Activated naive CD4-positive, alpha-beta T cell treated with anti-CD3 and anti-CD28 coated beads, Interleukin-2, amount 10 ng/mL, durations not matched to agents 7 days and 5 days (primary cell): ENCODE data around the gene HOXC11.

Experiments used
- CTCF ChIA-PET: fragments of 350-600 bp; sonication (Branson Sonifier 250); formaldehyde crosslinking; loops from one replicate; lab custom pipeline; 2021; ENCODE audit warnings: antibody characterized with exemption; lab: Charles Lee
- DNase-seq: peaks from one replicate; pipeline ENCODE4 v3.0.0-alpha.2; 2020
- H3K27ac Mint-ChIP-seq: one replicate; pipeline ENCODE4 v1.8.0; 2021; ENCODE audit warnings: mild to moderate bottlenecking, moderate library complexity, mixed read lengths
- H3K27me3 Mint-ChIP-seq: one replicate; pipeline ENCODE4 v1.8.0; 2021; ENCODE audit warnings: mild to moderate bottlenecking, mixed read lengths
- H3K36me3 Mint-ChIP-seq: one replicate; pipeline ENCODE4 v1.8.0; 2021; ENCODE audit warnings: mixed read lengths
- H3K4me1 Mint-ChIP-seq: one replicate; pipeline ENCODE4 v1.8.0; 2021; ENCODE audit warnings: mixed read lengths
- H3K4me3 Mint-ChIP-seq: one replicate; pipeline ENCODE4 v1.8.0; 2021; ENCODE audit warnings: mild to moderate bottlenecking, moderate library complexity, mixed read lengths
- H3K9me3 Mint-ChIP-seq: one replicate; pipeline ENCODE4 v1.8.0; 2021; ENCODE audit warnings: mixed read lengths

The HOXC11 gene

DNA sequence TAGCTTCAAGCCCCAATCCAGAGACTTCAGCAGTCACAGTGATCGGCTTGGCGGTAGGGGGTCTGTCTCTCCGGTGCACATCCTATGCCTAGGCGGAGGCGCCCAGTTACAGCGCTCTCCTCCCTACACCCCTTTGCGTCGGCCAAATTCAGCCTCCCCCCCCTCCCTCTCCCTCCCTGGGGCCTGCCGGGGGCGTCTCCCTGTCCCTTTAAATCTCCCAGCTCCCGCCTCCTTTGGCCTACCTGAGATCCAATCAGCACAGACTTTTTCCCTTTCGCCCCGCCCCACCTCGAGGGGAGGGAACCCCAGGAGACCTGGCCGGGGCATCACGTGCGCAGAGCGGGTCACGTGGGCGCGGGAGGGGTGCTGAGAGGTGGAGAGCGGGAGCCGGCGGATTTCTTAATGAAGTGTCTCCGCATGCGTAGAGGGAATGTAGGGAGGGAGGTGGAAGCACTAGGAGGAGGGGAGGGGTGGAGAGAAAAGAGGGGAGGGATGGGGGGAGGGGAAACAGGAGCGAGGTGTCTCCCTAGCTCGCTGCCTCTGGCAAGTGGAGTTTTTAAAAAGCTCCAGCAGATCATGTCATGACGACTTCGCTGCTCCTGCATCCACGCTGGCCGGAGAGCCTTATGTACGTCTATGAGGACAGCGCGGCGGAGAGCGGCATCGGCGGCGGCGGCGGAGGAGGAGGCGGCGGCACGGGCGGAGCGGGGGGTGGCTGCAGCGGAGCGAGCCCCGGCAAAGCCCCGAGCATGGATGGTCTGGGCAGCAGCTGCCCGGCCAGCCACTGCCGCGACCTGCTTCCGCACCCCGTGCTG is 34.4 kb upstream of the HOXC11 start, which contains the start of gene HOXC13:
Gene HOXC13 (plus strand): TSS at position 506 of the 815 bp plus-strand sequence. CDS start 76 bp downstream, at position 582.
- CTCF ChIA-PET: interaction anchor here (1.5 kb wide), 1 partner anchor 16 kb away, joined by 3 read pairs; the partner anchor contains the start of gene HOXC12
- peaks cover 100% of the 10 kb centered on the region for H3K27me3 Mint-ChIP-seq
- DNase-seq: no peak
- H3K4me3 Mint-ChIP-seq: peak within 1 kb of the TSS; percentile 6
- H3K9me3 Mint-ChIP-seq: no peaks in the 10 kb centered on the region
- no peaks in the 10 kb centered on the region for H3K4me1 Mint-ChIP-seq
- H3K36me3 Mint-ChIP-seq: peaks cover 1% of the 10 kb centered on the region
- peak within 1 kb of the TSS; percentile 50 for H3K27ac Mint-ChIP-seq

DNA sequence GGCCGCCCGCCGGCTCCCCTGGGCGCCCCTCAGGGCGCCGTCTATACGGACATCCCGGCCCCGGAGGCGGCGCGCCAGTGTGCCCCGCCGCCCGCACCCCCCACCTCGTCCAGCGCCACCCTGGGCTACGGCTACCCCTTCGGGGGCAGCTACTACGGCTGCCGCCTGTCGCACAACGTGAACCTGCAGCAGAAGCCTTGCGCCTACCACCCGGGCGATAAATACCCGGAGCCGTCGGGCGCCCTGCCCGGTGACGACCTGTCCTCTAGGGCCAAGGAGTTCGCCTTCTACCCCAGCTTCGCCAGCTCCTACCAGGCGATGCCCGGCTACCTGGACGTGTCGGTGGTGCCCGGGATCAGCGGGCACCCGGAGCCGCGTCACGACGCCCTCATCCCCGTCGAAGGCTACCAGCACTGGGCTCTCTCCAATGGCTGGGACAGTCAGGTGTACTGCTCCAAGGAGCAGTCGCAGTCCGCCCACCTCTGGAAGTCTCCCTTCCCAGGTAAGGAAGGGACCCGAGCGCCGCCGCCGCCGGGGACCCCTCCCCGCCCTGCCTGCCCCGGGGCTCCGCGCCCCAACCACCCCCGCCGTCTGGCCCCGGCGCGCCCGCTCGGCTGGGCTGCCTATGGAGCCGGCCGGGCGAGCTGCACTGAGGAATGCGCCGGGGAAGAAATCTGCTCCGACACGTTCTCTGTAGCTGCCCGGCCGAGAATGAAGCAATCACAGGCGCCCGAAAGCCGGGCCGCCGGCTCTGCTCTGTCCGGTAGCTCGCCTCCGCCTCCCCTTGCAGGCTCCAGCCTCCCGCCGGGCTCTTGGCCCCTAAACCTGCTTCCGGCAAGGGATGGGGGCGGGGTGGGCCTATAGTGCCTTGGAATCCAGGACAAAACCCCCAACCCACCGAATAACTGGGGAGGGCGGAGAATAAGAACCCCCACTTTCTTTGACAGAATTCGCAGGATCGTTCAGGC is 33.5 kb upstream of the HOXC11 start:
- peaks cover 100% of the 10 kb centered on the region for H3K27me3 Mint-ChIP-seq
- peaks cover 1% of the 10 kb centered on the region for H3K36me3 Mint-ChIP-seq
- CTCF ChIA-PET: no interaction called here

DNA sequence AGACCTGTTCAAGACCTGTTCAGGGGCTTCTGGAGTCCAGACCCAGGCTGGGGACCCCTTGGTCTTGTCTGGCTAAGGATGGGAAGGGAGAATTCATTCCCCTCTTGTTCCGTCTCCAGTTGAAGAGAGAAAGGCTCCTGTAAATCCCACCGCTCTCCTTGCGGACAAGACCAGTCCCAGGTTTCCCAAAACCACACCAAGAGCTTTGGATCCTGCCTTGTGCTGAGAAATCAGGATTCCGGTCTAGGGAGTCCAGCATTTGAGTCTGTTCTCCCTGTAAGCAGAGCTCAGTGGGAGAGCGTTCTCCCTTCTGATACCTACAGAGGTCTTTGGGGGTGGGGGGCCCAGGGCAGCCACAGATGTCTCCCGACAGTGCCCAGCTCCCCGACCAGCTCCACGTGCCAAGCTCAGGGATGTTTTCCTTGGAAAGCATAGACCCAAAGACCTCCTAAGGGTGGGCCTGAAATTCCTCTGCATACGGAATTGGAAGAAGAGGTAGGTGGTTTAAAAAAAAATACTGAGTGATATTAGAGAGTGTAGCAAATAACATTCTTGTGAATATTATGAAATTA is 32.4 kb upstream of the HOXC11 start:
- DNase-seq: no peak
- CTCF ChIA-PET: interaction anchor here (0.6 kb wide), 1 partner anchor 10 kb away, joined by 3 read pairs; no protein-coding TSS in a partner anchor
- no peak overlapping the region for H3K27ac Mint-ChIP-seq
- peaks cover 1% of the 10 kb centered on the region for H3K36me3 Mint-ChIP-seq
- H3K4me3 Mint-ChIP-seq: no peak overlapping the region
- peaks cover 2% of the 10 kb centered on the region for H3K4me1 Mint-ChIP-seq
- peaks cover 100% of the 10 kb centered on the region for H3K27me3 Mint-ChIP-seq
- H3K9me3 Mint-ChIP-seq: no peaks in the 10 kb centered on the region

More for the DNA sequence above, 33.5 kb upstream of the HOXC11 start:
- Mint-ChIP-seq H3K27ac (no peak overlapping the region), H3K9me3 (no peaks in the 10 kb centered on the region), H3K4me1 (no peaks in the 10 kb centered on the region), H3K4me3 (no peak overlapping the region)
- DNase-seq: no peak

DNA sequence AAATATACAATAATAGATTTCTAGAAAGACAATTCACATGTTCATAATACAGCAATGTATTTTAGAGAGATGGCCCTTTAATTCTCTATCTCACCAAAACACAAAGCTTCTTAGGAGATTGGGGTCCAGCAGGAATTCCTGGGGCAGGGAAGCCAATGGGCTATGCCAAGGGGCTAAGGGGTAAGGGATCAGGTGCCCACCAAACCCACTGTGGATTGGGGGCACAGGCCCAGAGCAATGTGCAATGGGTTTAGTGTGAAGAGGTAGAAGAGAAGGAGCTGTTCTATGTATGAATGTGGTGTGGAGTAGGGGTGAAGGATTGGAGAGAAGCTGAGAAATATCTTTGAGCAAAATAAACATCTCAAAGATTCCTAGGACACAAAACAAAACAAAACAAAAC is 31.7 kb upstream of the HOXC11 start:
- Mint-ChIP-seq H3K4me1 (peaks cover 2% of the 10 kb centered on the region), H3K27me3 (peaks cover 100% of the 10 kb centered on the region), H3K9me3 (no peaks in the 10 kb centered on the region), H3K36me3 (peaks cover 1% of the 10 kb centered on the region), H3K4me3 (no peak overlapping the region), H3K27ac (no peak overlapping the region)
- no peak for DNase-seq
- CTCF ChIA-PET: interaction anchor here (0.6 to 0.7 kb wide), 3 partner anchors 9 to 66 kb away, joined by 3 to 4 read pairs (median 3); no protein-coding TSS in a partner anchor

DNA sequence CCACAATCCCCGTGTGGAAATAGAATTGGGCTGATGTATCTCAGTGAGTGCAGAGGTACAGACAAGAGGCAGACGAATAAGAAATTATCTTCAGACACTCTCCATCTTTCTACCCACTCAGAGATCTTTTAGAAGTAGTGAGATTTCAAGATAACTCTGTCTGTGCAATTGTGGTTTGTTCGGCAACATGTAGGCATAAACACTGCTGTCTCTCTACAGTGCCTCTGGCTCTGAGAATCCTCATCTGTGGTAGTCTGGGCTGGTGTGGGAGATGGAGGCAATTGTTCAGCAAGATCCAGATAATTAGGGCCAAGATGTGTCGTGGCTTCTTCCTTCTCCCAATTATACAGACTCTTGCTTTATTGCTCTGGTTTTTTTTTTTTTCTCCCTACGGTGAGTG is 31.2 kb upstream of the HOXC11 start:
- DNase-seq: no peak
- no peak overlapping the region for H3K27ac Mint-ChIP-seq
- no peaks in the 10 kb centered on the region for H3K9me3 Mint-ChIP-seq
- peaks cover 2% of the 10 kb centered on the region for H3K4me1 Mint-ChIP-seq
- H3K27me3 Mint-ChIP-seq: peaks cover 100% of the 10 kb centered on the region
- CTCF ChIA-PET: interaction anchor here (0.6 to 0.7 kb wide), 2 partner anchors 10 to 65 kb away, joined by 3 to 4 read pairs; no protein-coding TSS in a partner anchor
- no peak overlapping the region for H3K4me3 Mint-ChIP-seq
- peaks cover 1% of the 10 kb centered on the region for H3K36me3 Mint-ChIP-seq

DNA sequence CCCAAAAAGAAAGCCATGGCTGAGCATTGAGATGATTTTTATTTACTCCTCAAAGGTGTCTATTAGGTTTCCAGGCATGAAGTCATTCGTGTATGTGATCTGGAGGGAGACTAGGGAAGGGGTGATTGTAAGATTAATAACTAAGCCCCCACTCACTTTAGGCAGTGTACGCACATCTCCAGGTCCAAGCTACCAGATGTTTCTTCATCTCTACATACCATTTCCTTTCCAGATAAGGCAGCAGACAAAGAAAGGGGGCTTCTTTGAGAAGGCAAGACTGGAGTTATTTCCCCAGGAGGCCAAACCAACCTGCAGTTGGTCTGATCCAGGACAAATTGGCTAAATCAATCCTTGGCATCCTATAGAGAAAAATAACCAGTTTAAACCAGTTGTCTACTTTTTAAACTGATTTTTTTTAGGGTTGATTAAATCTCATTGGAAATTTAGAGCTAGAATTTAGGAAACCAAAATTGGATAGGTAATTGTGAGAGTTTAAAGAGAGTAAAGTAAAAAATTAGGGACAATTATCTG is 30.4 kb upstream of the HOXC11 start:
- CTCF ChIA-PET: no interaction called here

DNA sequence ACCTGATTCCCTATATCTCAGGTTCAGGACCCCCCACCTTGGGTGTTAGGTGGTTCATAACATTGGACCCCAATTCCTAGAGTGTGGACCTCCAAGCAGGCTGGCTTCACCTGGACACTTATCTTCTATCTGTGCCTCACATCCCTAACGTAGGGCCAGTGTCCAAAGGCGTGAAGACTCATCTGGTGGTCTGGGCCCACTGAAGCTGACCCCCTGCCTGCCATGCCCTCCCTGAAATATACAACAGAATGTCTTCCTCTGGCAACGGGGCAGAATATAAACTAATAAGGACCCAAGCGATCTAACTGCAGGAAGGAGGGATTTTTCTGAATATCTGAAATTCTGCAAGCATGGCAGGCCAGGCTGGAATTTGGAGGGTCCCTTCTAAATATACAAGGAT is 28.7 kb upstream of the HOXC11 start:
- no peak for DNase-seq
- H3K4me3 Mint-ChIP-seq: no peak overlapping the region
- H3K27me3 Mint-ChIP-seq: peaks cover 100% of the 10 kb centered on the region
- H3K4me1 Mint-ChIP-seq: peaks cover 2% of the 10 kb centered on the region
- peaks cover 1% of the 10 kb centered on the region for H3K36me3 Mint-ChIP-seq
- CTCF ChIA-PET: no interaction called here
- H3K9me3 Mint-ChIP-seq: no peaks in the 10 kb centered on the region
- H3K27ac Mint-ChIP-seq: no peak overlapping the region

More for the DNA sequence above, 30.4 kb upstream of the HOXC11 start:
- Mint-ChIP-seq H3K36me3 (peaks cover 1% of the 10 kb centered on the region), H3K27ac (no peak overlapping the region), H3K4me1 (peaks cover 2% of the 10 kb centered on the region), H3K4me3 (no peak overlapping the region), H3K9me3 (no peaks in the 10 kb centered on the region), H3K27me3 (peaks cover 100% of the 10 kb centered on the region)
- DNase-seq: no peak

DNA sequence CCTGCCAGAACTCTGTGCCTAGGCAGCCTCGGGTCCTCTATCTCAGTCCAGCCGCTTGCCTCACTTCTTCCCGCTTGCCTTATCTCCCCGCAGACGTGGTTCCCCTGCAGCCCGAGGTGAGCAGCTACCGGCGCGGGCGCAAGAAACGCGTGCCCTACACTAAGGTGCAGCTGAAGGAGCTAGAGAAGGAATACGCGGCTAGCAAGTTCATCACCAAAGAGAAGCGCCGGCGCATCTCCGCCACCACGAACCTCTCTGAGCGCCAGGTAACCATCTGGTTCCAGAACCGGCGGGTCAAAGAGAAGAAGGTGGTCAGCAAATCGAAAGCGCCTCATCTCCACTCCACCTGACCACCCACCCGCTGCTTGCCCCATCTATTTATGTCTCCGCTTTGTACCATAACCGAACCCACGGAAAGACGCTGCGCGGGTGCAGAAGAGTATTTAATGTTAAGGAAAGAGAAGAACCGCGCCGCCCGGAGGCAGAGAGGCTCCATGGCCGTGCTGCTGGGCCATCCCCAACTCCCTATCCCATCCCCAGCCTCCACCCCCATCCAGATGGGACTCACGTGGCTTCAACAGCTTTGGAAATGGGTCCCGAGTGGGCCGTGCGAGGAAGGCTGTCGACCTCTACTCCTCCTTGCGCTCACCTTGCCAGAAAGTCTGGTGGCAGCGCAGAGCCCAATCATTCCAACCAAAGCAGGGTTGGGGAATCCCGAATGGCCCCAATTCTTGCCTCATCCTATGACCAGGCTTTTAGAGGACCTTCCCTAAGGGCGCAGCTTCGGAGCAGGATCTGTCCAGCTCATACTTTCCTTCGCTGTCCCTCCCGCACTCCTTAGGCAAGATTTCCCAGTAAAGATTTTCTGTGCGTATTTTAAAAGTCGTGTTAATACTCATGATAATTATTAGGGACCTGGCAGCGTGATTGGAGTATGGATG is 27.7 kb upstream of the HOXC11 start:
- Mint-ChIP-seq H3K36me3 (no peaks in the 10 kb centered on the region), H3K27ac (no peak overlapping the region), H3K4me3 (no peak overlapping the region), H3K4me1 (peaks cover 2% of the 10 kb centered on the region), H3K27me3 (peaks cover 100% of the 10 kb centered on the region), H3K9me3 (no peaks in the 10 kb centered on the region)
- CTCF ChIA-PET: no interaction called here
- DNase-seq: no peak

DNA sequence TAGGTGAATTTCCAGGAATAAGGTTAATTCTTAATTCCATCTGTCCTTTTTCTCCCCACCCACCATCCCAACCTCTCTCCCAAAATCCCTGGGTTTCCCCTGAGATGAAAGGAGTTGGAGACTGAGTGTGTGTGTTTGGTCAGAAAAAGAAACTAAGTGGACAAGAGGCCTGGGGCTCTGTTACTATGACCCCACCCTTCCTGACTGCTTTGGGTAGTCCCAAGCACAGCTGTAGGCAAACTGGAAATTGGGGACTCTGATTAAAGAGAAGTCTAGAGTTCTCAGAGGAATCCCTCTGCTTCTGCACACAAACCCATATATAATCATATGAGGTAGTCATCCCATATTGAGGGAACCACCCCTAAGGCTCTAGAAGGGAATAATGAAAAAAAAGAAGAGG is 25.2 kb upstream of the HOXC11 start:
- Mint-ChIP-seq H3K4me1 (peaks cover 2% of the 10 kb centered on the region), H3K27ac (no peak overlapping the region), H3K27me3 (peaks cover 100% of the 10 kb centered on the region), H3K36me3 (no peaks in the 10 kb centered on the region), H3K9me3 (no peaks in the 10 kb centered on the region), H3K4me3 (no peak overlapping the region)
- CTCF ChIA-PET: interaction anchor here (0.6 kb wide), 1 partner anchor 85 kb away, joined by 3 read pairs; no protein-coding TSS in a partner anchor
- no peak for DNase-seq

DNA sequence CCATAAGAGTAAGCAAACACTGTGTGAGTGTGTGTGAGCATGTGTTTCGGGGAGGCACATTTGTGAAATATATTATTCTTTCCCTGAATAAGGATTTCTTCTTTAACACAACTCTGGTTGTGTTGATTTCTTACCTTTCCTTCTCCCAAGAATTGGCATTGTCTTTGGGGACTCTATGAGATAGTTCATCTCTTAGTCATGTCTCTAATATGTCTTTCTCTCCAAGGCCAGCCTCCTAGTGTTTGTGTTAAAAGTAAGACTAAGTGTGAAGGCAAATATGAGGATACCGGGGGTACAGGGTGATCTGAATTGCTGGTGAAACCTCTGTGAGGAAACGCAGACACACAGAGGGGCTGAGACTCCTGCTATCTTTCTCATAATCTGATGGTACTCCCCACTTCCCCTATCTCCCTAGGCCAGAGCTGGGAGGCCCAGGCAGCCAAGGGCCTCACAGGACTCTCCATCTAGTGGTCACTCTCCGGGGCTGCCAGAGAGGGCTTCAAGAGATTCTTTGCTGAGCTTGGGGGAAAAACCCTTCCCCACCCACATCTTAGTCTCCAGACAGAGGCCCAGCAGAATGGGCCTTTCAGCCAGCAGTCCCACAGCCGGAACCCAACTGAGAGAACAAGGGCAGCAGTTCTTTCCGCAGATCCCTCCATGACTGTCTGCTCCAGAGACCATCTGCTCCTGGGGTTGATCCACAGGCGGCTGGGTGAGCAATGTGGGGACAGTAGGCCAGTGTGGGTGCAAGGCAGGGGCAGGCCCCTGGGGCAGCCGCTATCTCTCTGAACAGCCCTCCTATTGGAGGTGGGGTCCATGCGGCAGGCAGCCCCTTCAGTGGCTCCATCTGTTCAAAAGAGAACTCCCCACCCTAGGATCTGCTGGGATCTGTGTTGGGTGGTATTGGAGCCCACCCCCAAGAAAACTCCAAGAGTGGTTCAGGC is 24.0 kb upstream of the HOXC11 start:
- Mint-ChIP-seq H3K4me3 (no peak overlapping the region), H3K4me1 (peaks cover 2% of the 10 kb centered on the region), H3K27me3 (peaks cover 100% of the 10 kb centered on the region), H3K27ac (no peak overlapping the region), H3K36me3 (peaks cover 2% of the 10 kb centered on the region), H3K9me3 (no peaks in the 10 kb centered on the region)
- no peak for DNase-seq
- CTCF ChIA-PET: interaction anchor here (0.6 kb wide), 1 partner anchor 83 kb away, joined by 3 read pairs; no protein-coding TSS in a partner anchor

DNA sequence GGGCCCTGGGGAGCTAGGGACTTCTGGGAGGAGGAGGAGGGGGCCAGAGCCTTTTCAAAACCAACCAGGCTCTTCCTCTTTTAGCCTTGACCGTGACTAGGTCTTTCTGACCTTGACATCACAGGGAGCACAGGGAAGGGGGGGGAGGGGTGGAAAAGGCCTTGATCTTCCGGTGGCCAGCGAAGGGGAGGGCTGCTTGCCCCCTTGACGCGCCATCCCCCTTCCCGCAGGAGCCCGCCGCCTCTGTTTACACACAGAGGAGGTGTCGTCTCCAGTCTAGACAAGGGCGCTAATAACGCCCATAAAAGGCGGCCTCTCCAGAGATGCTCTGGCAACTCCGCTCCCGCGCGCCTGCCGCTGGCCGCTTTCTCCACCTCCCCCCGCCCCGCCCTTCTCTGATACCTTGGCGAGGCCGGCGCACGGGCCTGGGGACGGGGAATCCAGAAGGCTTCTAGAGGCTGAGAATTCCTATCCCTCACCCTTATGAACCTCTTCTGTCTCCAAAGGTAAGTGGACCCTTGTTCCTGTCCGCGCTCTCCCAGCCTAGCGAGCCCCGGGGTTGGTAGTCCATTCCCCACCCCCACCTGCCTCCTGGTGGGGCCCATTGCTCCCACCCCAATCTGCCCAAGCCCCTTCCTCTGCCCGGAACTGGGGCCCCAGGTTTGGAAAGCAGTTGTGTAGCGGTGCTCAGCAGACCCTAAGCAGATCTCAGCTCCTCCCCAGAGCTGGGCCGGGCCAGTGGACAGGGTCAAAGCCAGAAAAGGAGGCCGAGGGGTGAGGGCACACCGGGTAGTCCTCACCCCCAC is 23.1 kb upstream of the HOXC11 start:
- peaks cover 2% of the 10 kb centered on the region for H3K36me3 Mint-ChIP-seq
- peaks cover 100% of the 10 kb centered on the region for H3K27me3 Mint-ChIP-seq
- H3K4me3 Mint-ChIP-seq: no peak overlapping the region
- H3K9me3 Mint-ChIP-seq: no peaks in the 10 kb centered on the region
- no peak for DNase-seq
- peaks cover 2% of the 10 kb centered on the region for H3K4me1 Mint-ChIP-seq
- peak overlapping the region; percentile 71 for H3K27ac Mint-ChIP-seq
- CTCF ChIA-PET: interaction anchor here (0.7 kb wide), 1 partner anchor 9 kb away, joined by 3 read pairs; no protein-coding TSS in a partner anchor
